Thyroid gland (tissue), 4 donors: Measurements from ENCODE around the gene NGDN.

Source experiments
- POLR2A ChIP-seq, 2 donors: fragments of 450-650 bp; IDR thresholded peaks; one replicate each; pipeline ENCODE4 v1.6.1; 2017; ENCODE audit warnings: antibody characterized with exemption in 2 of 2, mild to moderate bottlenecking in 2 of 2, moderate library complexity in 1 of 2
- TF ChIP-seq, protein P1 (sequence below), 6 experiments: fragments of 200-600 bp in 3 of 6; fragments of 450-650 bp in 3 of 6; sonication (generic) in 3 of 6; IDR thresholded peaks; one replicate each; pipeline ENCODE4 v1.5.1; 2016 to 2019; ENCODE audit warnings: antibody characterized with exemption in 6 of 6, mild to moderate bottlenecking in 2 of 6, inconsistent platforms in 1 of 6, moderate library complexity in 1 of 6

- TF ChIP-seq, protein P1, sequence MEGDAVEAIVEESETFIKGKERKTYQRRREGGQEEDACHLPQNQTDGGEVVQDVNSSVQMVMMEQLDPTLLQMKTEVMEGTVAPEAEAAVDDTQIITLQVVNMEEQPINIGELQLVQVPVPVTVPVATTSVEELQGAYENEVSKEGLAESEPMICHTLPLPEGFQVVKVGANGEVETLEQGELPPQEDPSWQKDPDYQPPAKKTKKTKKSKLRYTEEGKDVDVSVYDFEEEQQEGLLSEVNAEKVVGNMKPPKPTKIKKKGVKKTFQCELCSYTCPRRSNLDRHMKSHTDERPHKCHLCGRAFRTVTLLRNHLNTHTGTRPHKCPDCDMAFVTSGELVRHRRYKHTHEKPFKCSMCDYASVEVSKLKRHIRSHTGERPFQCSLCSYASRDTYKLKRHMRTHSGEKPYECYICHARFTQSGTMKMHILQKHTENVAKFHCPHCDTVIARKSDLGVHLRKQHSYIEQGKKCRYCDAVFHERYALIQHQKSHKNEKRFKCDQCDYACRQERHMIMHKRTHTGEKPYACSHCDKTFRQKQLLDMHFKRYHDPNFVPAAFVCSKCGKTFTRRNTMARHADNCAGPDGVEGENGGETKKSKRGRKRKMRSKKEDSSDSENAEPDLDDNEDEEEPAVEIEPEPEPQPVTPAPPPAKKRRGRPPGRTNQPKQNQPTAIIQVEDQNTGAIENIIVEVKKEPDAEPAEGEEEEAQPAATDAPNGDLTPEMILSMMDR (IDR thresholded peaks at IDR 0.05): no peak
- no peak for TF ChIP-seq POLR2A (IDR thresholded peaks at IDR 0.05)
These were observed 34.8 kb upstream of the NGDN start for GRCh38 chr14:23434488-23435222.
